Glomerular visceral epithelial cell (primary cell): ENCODE results near the gene TNNI3.
"Not testable (repeated sequence)": the region's sequence is repeated elsewhere in the genome, so short reads cannot be mapped to it uniquely, and the experiment has no call there.

ENCODE experiments used
- DNase-seq: peaks from one replicate; pipeline ENCODE4 v3.0.0-alpha.2; 2016; ENCODE audit errors: extremely low spot score

The TNNI3 gene

GRCh38 chr19:55157064-55157908 lies at the start of gene TNNI3:
Gene TNNI3 (minus strand): TSS chr19:55157732. CDS start chr19:55157589, 143 bp downstream.
- no peak for DNase-seq

GRCh38 chr19:55206664-55207500 lies 49.4 kb upstream of the TNNI3 start:
- DNase-seq: peak; percentile 85

- DNase-seq: not testable (repeated sequence)
Measured at GRCh38 chr19:55202199-55202598, 44.7 kb upstream of the TNNI3 start.

- no peak for DNase-seq
Measured at GRCh38 chr19:55199620-55200204, 42.2 kb upstream of the TNNI3 start.

- no peak for DNase-seq
Measured at GRCh38 chr19:55198651-55199050, 41.1 kb upstream of the TNNI3 start.

- DNase-seq: no peak
Measured at GRCh38 chr19:55197528-55197927, 40.0 kb upstream of the TNNI3 start.

- DNase-seq: no peak
Measured at GRCh38 chr19:55196803-55197202, 39.3 kb upstream of the TNNI3 start.

GRCh38 chr19:55193481-55193880 lies 35.9 kb upstream of the TNNI3 start:
- no peak for DNase-seq

GRCh38 chr19:55189403-55189835 lies 31.9 kb upstream of the TNNI3 start:
- peak; percentile 15 for DNase-seq

- DNase-seq: no peak
Measured at GRCh38 chr19:55188625-55189024, 31.1 kb upstream of the TNNI3 start.

- DNase-seq: no peak
Measured at GRCh38 chr19:55186080-55186479, 28.5 kb upstream of the TNNI3 start.

GRCh38 chr19:55181740-55182139 lies 24.2 kb upstream of the TNNI3 start:
- no peak for DNase-seq

- DNase-seq: peak; percentile 39
Measured at GRCh38 chr19:55179606-55180484, 22.3 kb upstream of the TNNI3 start, which contains the start of gene SYT5. Gene SYT5 (minus strand): TSS chr19:55180289. CDS start chr19:55179041, 1,248 bp downstream.

- DNase-seq: peak; percentile 74
Measured at GRCh38 chr19:55178781-55179599, 21.5 kb upstream of the TNNI3 start.

- DNase-seq: no peak
Measured at GRCh38 chr19:55176076-55176475, 18.5 kb upstream of the TNNI3 start.

GRCh38 chr19:55175117-55175867 lies 17.8 kb upstream of the TNNI3 start:
- DNase-seq: no peak

- DNase-seq: no peak
Measured at GRCh38 chr19:55174425-55175116, 17.0 kb upstream of the TNNI3 start.

- peak; percentile 75 for DNase-seq
Measured at GRCh38 chr19:55173714-55174409, 16.3 kb upstream of the TNNI3 start.
